Panc1 (cell line): ENCODE results near the gene TFF1.

Source experiments
- POLR2AphosphoS5 ChIP-seq: IDR thresholded peaks from 2 replicates; pipeline ENCODE4 v1.6.1; 2012; ENCODE audit warnings: mild to moderate bottlenecking, low read depth, low read length, moderate library complexity
- SIN3A ChIP-seq: IDR thresholded peaks from 2 replicates; pipeline ENCODE4 v1.6.1; 2012; ENCODE audit warnings: low read depth, mild to moderate bottlenecking, low read length, moderate library complexity, borderline replicate concordance; ENCODE audit not compliant: insufficient read depth
- TF ChIP-seq, protein P1 (sequence below), 2 experiments: IDR thresholded peaks; 2 replicates each; pipeline ENCODE4 v1.6.1; 2011 to 2012; ENCODE audit warnings: low read depth in 2 of 2, control low read depth in 1 of 2, low read length in 1 of 2, mild to moderate bottlenecking in 1 of 2, moderate library complexity in 1 of 2; ENCODE audit not compliant: insufficient read depth in 1 of 2
- TF ChIP-seq, protein P2 (sequence below): fragments of 450-650 bp; IDR thresholded peaks from 2 replicates; pipeline ENCODE4 v1.5.1; 2017; ENCODE audit warnings: mild to moderate bottlenecking

DNA sequence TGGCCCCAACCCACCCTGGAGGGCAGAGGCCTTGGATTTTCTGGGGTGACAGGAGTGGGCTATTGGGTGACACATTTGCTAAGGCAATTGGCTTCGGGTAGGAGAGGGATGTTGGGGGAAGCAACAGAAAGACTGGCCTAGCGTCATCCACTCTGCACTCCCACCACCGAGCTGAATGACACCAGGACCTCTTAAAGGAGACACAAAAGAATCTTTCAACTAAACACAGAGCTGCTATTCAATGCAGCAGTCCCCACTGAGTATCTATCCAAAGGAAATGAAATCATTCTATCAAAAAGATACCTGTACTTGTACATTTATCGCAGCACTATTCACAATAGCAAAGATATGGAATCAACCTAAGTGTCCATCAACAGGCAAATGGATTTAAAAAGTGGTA lies 21.7 kb downstream of the TFF1 start:
- TF ChIP-seq, protein P1, sequence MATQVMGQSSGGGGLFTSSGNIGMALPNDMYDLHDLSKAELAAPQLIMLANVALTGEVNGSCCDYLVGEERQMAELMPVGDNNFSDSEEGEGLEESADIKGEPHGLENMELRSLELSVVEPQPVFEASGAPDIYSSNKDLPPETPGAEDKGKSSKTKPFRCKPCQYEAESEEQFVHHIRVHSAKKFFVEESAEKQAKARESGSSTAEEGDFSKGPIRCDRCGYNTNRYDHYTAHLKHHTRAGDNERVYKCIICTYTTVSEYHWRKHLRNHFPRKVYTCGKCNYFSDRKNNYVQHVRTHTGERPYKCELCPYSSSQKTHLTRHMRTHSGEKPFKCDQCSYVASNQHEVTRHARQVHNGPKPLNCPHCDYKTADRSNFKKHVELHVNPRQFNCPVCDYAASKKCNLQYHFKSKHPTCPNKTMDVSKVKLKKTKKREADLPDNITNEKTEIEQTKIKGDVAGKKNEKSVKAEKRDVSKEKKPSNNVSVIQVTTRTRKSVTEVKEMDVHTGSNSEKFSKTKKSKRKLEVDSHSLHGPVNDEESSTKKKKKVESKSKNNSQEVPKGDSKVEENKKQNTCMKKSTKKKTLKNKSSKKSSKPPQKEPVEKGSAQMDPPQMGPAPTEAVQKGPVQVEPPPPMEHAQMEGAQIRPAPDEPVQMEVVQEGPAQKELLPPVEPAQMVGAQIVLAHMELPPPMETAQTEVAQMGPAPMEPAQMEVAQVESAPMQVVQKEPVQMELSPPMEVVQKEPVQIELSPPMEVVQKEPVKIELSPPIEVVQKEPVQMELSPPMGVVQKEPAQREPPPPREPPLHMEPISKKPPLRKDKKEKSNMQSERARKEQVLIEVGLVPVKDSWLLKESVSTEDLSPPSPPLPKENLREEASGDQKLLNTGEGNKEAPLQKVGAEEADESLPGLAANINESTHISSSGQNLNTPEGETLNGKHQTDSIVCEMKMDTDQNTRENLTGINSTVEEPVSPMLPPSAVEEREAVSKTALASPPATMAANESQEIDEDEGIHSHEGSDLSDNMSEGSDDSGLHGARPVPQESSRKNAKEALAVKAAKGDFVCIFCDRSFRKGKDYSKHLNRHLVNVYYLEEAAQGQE (IDR thresholded peaks at IDR 0.05; ENCODE audit: insufficient read depth in 1 of 2, low read depth in 2 of 2, low read length in 1 of 2), result no peak
- TF ChIP-seq POLR2AphosphoS5, result no peak
- TF ChIP-seq, protein P2, sequence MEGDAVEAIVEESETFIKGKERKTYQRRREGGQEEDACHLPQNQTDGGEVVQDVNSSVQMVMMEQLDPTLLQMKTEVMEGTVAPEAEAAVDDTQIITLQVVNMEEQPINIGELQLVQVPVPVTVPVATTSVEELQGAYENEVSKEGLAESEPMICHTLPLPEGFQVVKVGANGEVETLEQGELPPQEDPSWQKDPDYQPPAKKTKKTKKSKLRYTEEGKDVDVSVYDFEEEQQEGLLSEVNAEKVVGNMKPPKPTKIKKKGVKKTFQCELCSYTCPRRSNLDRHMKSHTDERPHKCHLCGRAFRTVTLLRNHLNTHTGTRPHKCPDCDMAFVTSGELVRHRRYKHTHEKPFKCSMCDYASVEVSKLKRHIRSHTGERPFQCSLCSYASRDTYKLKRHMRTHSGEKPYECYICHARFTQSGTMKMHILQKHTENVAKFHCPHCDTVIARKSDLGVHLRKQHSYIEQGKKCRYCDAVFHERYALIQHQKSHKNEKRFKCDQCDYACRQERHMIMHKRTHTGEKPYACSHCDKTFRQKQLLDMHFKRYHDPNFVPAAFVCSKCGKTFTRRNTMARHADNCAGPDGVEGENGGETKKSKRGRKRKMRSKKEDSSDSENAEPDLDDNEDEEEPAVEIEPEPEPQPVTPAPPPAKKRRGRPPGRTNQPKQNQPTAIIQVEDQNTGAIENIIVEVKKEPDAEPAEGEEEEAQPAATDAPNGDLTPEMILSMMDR, result no peak
- no peak for TF ChIP-seq SIN3A
